G401.6 (cell line): Measurements from ENCODE around the gene GJD3.
"Not testable (repeated sequence)": the region's sequence is repeated elsewhere in the genome, so short reads cannot be mapped to it uniquely, and the experiment has no call there.

ENCODE experiments used
- FAIRE-seq: peaks from 2 replicates; lab custom pipeline; 2012; peaks lifted over from hg19 to GRCh38; lab: Jason Lieb, UNC

Gene GJD3

DNA sequence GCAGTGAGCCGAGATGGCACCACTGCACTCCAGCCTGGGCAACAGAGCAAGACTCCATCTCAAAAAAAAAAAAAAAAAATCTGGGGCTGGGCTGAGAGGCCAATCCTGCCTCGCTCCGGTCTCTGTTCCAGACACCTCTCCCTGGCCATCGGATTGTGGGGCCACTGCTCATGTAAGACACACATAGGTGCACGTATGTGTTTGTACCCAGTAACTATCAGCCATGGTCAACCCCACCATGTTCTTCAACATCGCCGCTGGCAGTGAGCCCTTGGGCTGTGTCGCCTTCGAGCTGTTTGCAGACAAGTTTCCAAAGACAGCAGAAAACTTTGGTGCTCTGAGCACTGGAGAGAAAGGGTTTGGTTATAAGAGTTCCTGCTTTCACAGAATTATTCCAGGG is 3.2 kb upstream of the GJD3 start:
- FAIRE-seq = not testable (repeated sequence)

DNA sequence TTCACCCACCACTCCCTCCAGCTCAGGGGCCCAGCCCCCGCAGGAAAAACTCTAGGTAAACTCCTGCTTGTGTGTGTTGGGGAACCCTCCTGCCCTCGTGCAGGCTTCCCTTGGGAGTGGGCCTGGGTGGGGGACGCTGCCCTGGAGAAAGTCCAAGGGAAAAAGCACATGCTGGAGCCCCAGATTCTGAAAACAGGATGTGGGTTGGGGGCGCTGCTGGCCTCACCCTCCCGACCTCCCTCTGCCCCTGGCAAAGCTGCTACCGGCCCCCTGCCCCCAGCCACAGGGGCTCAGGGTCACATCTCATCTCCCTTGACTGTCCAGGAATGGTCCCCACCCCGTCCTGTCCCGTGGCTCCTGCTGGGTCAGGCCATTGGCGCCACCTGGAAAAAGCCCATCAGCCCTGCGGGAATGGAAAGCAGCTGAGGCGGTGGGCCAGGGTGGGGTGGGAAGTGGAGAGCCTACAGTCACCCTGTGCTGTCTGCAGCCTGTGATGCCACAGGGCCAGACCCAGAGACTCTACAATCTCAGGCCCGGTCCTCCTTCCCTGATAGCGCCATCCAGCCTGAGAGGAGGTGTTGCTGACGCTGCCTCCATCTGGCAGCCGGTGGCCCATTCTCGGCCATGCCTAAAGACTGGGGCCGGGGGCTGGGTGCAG is 2.5 kb upstream of the GJD3 start:
- FAIRE-seq = no peak

DNA sequence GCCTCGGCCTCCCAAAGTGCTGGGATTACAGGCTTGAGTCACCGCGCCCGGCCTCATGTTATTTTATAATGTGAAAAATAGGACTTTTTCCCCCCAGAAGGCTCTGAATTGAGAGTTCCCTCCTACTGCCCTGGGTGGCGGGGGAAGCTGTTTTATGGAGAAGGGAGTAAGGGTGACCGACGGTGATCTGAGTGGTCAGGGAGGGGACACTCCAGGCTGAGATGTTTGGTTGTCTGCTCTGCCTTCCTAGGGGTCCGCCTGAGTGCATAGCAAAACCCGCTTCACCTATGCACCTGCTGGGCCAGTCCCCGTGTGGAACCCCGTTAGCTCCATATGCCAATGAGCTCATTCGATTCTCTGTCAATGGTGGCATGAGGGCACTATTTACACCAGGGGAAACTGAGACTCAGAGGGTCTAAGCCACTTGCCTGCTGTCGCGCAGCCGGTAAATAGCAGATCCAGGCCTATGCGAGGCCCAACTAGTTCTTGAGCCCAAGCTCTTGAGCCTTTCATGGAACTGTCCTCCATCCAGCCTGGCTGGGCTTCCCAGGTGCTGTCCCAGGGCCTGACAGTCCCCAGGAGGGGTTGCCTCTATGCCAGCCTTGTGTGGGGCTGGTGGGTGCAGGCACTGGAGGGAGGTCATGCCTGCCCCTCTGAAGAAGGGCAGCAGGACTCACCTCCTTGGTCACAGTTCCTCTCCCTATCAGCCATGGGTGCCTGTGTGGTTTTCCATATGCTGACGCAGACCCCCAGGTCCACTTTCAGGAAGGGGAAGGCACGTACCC is 1.7 kb upstream of the GJD3 start:
- no peak for FAIRE-seq

DNA sequence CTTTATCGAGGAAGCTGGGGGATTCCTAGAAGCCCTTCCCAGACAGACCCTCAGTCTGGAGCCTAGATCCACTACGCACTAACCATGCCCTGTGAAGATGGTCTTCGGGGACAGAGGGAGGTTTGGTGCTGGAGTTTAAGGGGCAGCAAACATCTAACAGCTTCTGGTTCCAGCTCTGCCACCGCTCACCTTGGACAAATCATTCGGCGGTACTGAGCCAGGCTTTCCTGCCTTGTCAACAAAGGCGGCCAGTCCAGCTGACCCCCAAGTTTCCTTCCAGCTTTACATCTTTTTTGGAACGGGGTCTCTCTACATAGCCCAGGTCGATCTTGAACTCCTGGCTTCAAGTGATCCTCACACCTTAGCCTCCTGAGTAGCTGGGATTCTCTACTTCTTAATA is 369 bp upstream of the GJD3 start:
- FAIRE-seq = no peak

DNA sequence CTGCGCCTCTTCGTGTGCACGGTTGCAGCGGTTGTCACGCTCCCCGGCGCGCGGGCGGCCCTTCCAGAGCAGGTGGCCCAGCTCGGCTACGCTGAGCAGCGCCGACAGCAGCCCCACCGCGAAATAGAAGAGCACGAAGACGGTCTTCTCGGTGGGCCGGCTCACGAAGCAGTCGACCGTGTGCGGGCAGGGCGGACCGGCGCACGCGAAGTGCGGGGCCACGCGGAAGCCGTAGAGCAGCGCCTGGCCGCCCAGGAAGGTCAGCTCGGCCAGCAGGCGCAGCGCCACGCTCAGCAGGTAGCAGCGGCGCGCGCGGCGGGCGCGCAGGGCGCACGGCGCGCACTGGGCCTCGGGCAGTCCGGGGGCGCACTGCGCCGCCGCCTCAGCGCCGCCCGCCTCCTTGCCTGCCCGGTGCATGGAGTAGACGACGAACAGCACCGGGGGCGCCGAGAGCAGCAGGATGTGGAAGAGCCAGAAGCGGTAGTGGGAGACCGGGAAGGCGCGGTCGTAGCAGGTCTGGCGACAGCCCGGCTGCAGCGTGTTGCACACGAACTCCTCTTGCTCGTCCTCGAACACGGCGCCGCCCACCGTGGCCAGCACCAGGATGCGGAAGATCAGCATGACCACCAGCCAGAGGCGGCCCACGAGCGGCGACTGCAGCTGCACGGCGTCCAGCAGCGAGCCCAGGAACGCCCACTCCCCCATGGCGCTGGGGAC is 1.3 kb downstream of the GJD3 start:
- FAIRE-seq = no peak

DNA sequence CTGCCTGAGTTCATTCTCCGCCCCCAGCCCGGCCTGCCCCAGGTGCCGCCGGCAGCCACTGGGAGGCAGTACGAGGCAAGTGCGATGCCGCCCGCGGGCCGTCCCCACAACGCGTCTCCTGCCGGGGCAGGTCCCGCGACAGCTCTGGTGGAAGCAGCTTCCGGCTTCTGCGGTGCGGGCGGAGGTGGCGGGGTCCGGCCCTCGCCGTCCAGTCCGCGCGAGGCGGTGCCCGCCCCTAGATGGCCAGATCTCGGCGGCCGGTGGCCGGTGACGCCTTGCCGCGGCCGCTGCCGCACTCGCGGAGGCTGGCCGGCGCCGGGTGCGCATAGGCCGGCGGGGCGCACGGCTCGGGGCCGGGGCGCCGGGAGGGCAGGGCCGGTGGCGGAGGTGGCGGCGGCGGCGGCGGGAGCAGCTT is 1.8 kb downstream of the GJD3 start:
- no peak for FAIRE-seq

DNA sequence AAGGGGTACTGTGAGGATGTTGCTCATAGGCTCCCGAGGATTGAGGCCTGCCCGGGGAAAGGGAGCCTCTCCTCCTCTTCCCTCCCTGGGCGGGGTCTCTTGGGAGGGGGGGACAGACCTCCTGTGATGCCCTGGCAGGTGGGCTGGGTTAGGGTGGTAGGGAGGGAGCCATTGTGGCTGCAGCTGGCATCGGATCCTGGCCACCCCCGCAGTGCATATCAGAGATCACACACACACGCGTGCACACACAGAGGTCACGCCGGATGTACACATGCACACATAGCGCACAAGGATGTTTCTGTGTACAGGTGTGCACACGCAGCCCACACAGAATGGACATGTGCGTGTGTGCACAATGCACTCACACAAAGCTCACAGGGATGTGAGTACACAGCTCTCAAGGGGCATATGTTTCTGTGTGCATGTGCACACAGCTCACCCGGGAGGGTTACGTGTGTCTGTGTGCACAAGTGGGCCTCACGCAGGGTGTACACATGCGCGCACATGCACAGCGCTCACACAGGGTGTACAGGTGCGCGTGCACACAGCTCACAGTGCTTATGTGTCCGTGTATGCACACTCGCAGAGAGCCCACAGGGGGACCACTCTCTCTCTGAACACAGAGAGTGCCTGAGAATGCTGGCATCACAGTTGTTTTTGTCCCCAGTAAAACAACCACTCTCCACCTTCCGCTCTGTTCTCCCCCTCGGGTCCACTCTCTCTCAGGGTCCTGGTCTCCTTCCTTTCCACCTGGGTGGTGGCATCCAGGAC is 2.4 kb downstream of the GJD3 start:
- FAIRE-seq = no peak

DNA sequence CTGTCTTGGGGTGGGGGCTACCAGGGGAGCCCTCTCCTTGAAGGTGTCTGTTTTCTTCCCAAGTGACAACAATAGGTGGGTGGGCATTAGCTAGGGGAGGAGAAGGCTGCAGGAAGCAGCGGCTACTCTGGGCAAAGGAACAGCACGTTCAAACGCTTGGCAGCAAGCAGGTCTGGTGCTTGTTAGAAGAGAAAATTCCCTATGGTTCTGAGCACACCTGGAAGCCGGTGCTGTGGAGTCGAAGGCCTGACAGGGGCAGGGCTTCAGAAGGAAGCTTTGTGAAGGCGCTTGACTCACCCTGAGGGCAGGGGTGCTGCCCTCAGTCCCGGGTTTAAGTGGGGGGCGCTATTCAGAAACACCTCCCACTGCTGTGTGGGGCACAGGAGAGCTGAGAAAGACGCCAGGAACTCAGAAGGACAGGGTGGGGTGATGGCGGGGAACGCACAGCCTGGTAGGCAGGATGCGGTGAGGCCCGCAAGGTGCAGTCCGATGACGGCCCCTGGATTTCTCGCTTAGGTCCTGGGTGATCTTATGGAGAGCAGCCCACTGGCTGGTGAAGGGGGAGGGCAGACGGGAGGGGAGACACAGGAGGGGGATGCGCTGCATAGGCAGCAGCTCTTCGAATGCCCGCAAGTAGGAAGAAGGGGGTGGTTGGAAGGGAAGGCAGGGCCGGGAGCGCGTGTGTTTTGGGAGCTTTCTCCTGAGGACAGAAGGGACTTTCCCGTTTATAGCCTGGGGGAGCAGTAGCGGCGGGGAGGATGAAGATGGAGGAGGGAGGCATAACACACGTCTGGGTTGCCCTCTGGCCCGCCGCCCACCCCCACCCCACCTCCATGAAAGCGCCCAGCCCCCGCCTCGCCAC is 3.2 kb downstream of the GJD3 start:
- FAIRE-seq = no peak

DNA sequence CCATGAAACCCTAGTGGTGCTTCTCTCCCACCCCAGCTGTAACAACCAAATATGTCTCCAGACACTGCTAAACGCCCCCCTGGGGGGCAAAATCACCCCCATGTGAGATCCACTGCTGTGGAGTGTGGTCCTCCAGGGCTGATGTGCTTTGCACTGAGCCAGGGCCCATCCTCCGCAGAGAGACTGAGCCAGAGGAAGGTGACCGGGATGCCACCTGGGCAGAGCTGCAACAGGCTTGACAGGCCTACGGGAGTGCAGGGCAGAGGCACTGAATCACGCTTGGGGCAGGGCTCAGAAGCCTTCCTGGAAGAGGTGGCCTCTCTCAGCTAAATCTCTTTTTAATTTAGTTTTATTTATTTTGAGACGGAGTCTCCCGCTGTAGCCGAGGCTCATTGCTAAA is 4.4 kb downstream of the GJD3 start:
- no peak for FAIRE-seq

DNA sequence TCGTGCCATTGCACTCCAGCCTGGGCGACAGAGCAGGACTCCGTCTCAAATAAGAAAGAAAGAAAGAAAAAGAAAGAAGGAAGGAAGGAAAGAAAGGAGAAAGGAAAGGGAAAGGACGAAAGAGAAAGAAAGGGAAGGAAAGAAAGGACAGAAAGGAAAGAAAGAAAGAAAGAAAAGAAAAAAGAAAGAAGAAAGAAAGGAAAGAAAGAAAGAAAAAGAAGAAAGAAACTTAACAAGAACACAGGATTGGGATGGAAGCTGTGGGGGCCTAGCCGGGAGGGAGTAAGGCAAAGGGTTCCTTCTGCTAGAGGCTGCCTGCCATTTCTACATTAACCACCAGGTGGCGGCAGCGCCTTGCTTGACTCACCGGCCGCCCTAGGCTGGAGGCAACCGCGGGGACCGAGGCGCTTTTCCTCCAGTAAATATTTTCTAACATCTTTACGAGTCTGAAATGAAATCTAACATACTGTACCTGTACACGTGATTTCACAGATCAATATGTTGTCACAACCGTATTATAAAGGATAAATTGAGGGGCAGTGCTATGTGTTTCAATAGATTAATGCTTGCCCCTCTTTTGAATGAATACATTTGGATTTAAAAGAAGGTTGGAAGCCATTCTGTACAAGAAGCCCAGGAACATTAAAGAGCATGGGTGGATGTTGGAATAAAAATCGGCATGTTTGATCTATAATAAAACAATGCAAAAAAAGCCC is 6.1 kb downstream of the GJD3 start:
- FAIRE-seq = peak; percentile 97

DNA sequence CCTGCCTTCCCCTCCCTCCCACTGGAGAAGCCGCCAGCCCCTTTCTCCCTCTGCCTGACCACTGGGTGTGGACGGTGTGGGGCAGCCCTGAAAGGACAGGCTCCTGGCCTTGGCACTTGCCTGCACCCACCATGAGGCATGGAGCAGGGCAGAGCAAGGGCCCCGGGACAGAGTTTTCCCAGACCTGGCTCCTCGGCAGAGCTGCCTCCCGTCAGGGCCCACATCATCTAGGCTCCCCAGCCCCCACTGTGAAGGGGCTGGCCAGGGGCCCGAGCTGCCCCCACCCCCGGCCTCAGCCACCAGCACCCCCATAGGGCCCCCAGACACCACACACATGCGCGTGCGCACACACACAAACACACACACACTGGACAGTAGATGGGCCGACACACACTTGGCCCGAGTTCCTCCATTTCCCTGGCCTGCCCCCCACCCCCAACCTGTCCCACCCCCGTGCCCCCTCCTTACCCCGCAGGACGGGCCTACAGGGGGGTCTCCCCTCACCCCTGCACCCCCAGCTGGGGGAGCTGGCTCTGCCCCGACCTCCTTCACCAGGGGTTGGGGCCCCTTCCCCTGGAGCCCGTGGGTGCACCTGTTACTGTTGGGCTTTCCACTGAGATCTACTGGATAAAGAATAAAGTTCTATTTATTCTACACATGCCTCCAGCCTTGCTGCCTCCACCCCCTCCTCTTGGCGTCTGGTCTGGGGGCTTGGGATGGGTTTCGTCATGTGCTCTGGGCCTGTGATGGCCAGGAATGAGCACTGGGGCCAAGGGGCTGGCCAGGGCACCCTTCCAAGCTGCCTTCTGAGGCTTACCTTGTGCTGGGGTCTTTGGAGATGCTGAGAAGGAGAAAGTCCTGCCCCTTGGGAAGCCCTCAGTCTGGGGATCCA is 7.3 kb downstream of the GJD3 start:
- FAIRE-seq = no peak

DNA sequence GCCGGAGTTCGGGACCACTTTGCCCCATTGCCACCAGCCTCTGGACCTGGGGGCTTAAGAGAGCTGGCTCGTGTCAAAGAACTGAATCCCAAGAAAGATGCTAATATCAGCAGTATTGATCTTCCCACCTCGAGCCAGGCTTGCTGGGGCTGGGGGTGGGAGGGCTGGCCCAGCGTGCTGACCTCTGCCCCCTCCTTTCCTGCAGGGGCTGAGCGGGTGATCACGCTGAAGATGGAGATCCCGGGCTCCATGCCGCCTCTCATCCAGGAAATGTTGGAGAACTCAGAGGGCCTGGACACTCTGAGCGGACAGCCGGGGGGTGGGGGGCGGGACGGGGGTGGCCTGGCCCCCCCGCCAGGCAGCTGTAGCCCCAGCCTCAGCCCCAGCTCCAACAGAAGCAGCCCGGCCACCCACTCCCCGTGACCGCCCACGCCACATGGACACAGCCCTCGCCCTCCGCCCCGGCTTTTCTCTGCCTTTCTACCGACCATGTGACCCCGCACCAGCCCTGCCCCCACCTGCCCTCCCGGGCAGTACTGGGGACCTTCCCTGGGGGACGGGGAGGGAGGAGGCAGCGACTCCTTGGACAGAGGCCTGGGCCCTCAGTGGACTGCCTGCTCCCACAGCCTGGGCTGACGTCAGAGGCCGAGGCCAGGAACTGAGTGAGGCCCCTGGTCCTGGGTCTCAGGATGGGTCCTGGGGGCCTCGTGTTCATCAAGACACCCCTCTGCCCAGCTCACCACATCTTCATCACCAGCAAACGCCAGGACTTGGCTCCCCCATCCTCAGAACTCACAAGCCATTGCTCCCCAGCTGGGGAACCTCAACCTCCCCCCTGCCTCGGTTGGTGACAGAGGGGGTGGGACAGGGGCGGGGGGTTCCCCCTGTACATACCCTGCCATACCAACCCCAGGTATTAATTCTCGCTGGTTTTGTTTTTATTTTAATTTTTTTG is 8.5 kb downstream of the GJD3 start:
- FAIRE-seq = no peak

DNA sequence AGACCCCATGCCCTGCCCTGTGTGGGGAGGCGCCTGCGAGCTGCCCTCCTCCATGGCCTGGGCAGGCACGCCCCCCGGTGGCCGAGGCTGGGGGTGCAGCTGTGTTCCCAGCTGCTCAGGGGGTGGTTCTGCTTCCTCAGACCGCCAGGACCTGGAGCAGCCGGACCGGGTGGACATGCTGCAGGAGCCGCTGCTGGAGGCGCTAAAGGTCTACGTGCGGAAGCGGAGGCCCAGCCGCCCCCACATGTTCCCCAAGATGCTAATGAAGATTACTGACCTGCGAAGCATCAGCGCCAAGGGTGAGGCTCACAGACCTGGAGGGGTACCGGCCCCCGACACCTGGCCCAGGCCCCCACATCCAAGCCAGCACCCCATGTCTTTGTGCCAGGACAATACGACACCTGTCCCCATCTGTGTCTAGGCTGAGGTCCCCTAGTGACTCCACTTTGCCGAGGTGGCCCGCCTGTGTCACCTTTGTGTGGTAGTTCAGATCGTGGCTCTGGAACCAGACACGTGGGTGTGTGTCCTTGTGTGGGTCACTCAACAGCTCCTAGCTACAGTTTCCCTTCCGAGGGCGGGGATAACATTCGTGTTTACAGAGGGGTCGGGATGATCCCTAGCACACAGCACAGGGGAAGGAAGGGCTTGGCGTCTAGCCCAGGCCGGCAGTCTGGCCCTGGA is 9.3 kb downstream of the GJD3 start:
- no peak for FAIRE-seq

DNA sequence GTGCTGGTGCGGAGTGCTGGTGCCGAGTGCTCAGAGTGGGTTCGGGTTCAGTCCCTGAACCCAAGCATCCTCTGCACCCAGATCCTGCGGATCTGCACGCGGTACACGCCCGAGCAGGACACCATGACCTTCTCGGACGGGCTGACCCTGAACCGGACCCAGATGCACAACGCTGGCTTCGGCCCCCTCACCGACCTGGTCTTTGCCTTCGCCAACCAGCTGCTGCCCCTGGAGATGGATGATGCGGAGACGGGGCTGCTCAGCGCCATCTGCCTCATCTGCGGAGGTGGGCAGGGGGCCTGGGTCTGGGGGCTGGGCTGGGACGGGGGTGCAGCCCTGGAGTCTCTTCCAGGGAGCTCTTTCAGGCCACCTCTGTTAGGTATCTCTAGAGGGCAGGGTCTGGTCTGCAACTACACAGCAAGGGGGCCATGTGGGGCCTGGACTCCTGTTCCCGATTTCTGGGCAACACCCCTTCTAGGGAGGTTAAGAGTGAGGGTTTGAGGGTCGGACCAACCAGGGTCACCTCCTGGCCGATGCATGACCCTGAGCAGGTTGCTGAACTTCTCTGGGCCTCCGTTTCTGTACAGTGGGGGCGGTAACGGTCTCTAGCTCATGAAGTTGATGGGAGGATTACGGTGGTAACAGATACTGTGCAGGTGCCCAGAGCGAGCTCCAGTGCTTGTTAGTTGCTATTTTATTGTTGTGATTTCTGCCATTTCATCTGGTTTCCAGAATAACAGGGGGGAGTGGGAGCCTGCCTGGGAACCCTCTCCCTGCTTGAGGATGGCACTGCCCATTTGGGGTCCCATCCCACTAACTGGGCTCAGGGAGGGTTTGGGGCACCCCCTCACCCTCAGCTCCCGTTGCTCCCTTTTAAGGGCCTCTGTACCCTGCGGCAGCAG is 10.1 kb downstream of the GJD3 start:
- no peak for FAIRE-seq

DNA sequence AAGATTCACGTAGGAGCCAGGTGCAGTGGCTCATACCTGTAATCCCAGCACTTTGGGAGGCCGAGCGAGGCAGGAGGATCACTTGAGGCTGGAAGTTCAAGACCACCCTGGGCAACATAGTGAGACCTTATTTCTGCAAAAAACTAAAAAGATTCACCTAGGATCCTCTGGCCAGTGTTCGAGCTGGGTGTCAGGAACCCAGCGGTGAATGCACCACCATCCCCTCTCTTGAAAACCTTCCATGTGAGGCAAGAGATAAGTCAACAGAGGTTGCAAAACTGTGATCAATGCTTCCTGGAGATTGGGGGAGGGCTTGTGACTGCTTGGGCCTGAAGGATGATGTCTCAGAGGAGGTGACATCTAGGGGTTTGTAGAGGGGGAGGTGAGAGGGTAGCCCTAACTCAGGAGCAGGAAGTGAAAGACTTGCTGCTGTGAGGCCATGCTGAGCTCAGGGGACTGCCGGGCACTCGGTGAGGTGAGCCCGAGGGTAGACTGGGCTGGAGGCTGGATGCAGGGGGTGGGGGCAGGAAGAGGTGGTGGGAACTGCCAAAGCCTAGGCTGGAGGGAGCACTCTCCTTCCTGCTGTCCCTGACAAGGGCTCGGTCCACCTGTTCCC is 11.7 kb downstream of the GJD3 start:
- FAIRE-seq = no peak

DNA sequence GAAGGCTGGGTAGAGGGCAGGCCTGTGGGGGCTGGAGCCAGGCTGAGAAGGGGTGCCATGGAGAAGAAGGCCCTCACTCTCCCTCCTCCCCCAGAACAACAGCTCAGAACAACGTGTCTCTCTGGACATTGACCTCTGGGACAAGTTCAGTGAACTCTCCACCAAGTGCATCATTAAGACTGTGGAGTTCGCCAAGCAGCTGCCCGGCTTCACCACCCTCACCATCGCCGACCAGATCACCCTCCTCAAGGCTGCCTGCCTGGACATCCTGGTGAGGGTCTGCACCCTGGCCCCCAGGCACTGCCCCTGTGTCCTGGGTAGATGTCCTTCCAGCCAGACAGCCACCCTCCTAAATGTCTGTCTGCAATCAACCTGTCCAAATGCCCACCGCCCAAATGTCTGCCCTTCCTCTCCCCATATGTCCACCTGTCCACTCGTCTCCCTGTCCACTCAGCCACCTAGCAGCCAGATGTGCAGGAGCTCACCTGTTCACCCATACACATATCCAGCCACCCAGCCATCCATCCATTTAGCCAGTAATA is 12.2 kb downstream of the GJD3 start:
- no peak for FAIRE-seq
